PFSK-1 (cell line): Measurements from ENCODE around the gene COP1.

Source experiments
- POLR2AphosphoS5 ChIP-seq: IDR thresholded peaks from 2 replicates; pipeline ENCODE4 v1.6.1; 2012; ENCODE audit warnings: low read depth, mild to moderate bottlenecking, control low read depth, low read length, moderate library complexity
- TF ChIP-seq, protein P1 (sequence below), 2 experiments: IDR thresholded peaks; 2 replicates each; pipeline versions ENCODE4 v1.6.1 to v1.8.0; 2011 to 2012; ENCODE audit warnings: low read depth in 2 of 2, low read length in 2 of 2, control low read depth in 1 of 2, inconsistent platforms in 1 of 2, mild to moderate bottlenecking in 1 of 2, moderate library complexity in 1 of 2; ENCODE audit not compliant: insufficient read depth in 1 of 2

- TF ChIP-seq, protein P1, sequence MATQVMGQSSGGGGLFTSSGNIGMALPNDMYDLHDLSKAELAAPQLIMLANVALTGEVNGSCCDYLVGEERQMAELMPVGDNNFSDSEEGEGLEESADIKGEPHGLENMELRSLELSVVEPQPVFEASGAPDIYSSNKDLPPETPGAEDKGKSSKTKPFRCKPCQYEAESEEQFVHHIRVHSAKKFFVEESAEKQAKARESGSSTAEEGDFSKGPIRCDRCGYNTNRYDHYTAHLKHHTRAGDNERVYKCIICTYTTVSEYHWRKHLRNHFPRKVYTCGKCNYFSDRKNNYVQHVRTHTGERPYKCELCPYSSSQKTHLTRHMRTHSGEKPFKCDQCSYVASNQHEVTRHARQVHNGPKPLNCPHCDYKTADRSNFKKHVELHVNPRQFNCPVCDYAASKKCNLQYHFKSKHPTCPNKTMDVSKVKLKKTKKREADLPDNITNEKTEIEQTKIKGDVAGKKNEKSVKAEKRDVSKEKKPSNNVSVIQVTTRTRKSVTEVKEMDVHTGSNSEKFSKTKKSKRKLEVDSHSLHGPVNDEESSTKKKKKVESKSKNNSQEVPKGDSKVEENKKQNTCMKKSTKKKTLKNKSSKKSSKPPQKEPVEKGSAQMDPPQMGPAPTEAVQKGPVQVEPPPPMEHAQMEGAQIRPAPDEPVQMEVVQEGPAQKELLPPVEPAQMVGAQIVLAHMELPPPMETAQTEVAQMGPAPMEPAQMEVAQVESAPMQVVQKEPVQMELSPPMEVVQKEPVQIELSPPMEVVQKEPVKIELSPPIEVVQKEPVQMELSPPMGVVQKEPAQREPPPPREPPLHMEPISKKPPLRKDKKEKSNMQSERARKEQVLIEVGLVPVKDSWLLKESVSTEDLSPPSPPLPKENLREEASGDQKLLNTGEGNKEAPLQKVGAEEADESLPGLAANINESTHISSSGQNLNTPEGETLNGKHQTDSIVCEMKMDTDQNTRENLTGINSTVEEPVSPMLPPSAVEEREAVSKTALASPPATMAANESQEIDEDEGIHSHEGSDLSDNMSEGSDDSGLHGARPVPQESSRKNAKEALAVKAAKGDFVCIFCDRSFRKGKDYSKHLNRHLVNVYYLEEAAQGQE (IDR thresholded peaks at IDR 0.05; ENCODE audit: insufficient read depth in 1 of 2, low read depth in 2 of 2, low read length in 2 of 2), result no peak
- TF ChIP-seq POLR2AphosphoS5, result no peak
These were observed 84.8 kb downstream of the COP1 start for GRCh38 chr1:176122282-176122681.
